Glutamatergic neuron (in vitro differentiated cells): ENCODE measurements around the gene RNU11. TPM values are rescaled to one million over a fixed set of nuclear protein-coding genes. Genes with fewer than 3 reads are reported as not detected.
"Not testable (repeated sequence)": the region's sequence is repeated elsewhere in the genome, so short reads cannot be mapped to it uniquely, and the experiment has no call there.

Experiments
- DNase-seq: peaks from one replicate; pipeline ENCODE4 v3.0.0; 2022
- H3K27ac Mint-ChIP-seq: one replicate; pipeline ENCODE4 v1.8.0; 2020; ENCODE audit warnings: mild to moderate bottlenecking, mixed read lengths, inconsistent platforms; ENCODE audit not compliant: unreplicated experiment
- H3K27me3 Mint-ChIP-seq: one replicate; pipeline ENCODE4 v1.8.0; 2020; ENCODE audit warnings: mild to moderate bottlenecking, moderate library complexity, mixed read lengths, inconsistent platforms; ENCODE audit not compliant: unreplicated experiment
- H3K36me3 Mint-ChIP-seq: one replicate; pipeline ENCODE4 v1.8.0; 2020; ENCODE audit warnings: mild to moderate bottlenecking, mixed read lengths, inconsistent platforms; ENCODE audit not compliant: unreplicated experiment
- H3K4me1 Mint-ChIP-seq: one replicate; pipeline ENCODE4 v1.8.0; 2020; ENCODE audit warnings: mild to moderate bottlenecking, low read depth, mixed read lengths, inconsistent platforms; ENCODE audit not compliant: unreplicated experiment
- H3K4me3 Mint-ChIP-seq: one replicate; pipeline ENCODE4 v1.8.0; 2020; ENCODE audit warnings: mild to moderate bottlenecking, mixed read lengths, inconsistent platforms; ENCODE audit not compliant: unreplicated experiment
- H3K9me3 Mint-ChIP-seq: one replicate; pipeline ENCODE4 v1.8.0; 2020; ENCODE audit warnings: mild to moderate bottlenecking, moderate library complexity, mixed read lengths, inconsistent platforms; ENCODE audit not compliant: unreplicated experiment
- CTCF ChIP-seq: fragments of 200-600 bp; sonication (generic); IDR thresholded peaks from one replicate; pipeline ENCODE4 v1.5.0; 2021; ENCODE audit not compliant: partially characterized antibody, unreplicated experiment
- total RNA-seq: library from RNA; stranded (reverse); fragmentation: NEBNext Ultra II Directional; extraction: Animal tissue kit (Norgen Biotek cat#: 25700); gene quantifications from one replicate; pipeline ENCODE4 v1.2.1, GENCODE V29; 2021; ENCODE audit not compliant: unreplicated experiment

Gene RNU11
- total RNA-seq, 1 donor from 2014 or later = not detected

GRCh38 chr1:28684937-28685336 lies 36.5 kb downstream of the RNU11 start:
- Mint-ChIP-seq H3K9me3 (no peaks in the 10 kb centered on the region), H3K27ac (no peak overlapping the region), H3K27me3 (peaks cover 2% of the 10 kb centered on the region), H3K4me1 (no peaks in the 10 kb centered on the region), H3K36me3 (no peaks in the 10 kb centered on the region), H3K4me3 (no peak overlapping the region)
- DNase-seq = no peak
- no peak for TF ChIP-seq CTCF

GRCh38 chr1:28691627-28692026 lies 43.2 kb downstream of the RNU11 start:
- not testable (repeated sequence) for H3K27me3 Mint-ChIP-seq, H3K4me1 Mint-ChIP-seq, H3K4me3 Mint-ChIP-seq, H3K27ac Mint-ChIP-seq, H3K9me3 Mint-ChIP-seq, DNase-seq, H3K36me3 Mint-ChIP-seq

Other genes with a start within 250 kb of the RNU11 start
- 12.3 TPM for gene RCC1, start 142.6 kb upstream of the RNU11 start, total RNA-seq
- gene TRNAU1AP, start 95.5 kb upstream of the RNU11 start, total RNA-seq = 39.8 TPM
- gene RAB42, start 56.3 kb upstream of the RNU11 start, total RNA-seq = 0.69 TPM
- gene TAF12, start 5.5 kb upstream of the RNU11 start, total RNA-seq = 15.2 TPM
- gene GMEB1, start 20.2 kb downstream of the RNU11 start, total RNA-seq = 21.2 TPM
- gene YTHDF2, start 88.3 kb downstream of the RNU11 start, total RNA-seq = 130 TPM
- 1.2 TPM for gene OPRD1, start 163.6 kb downstream of the RNU11 start, total RNA-seq